Measurements from ENCODE around the gene PRKD2.

PRKD2 gene

GRCh38 chr19:46692918-46693722 is 23.8 kb downstream of the PRKD2 start:
- Histone ChIP-seq H3K36me3 (replicated peaks) (peaks cover 82% of the 10 kb centered on the region), H3K27ac (no peak overlapping the region), H3K4me3 (ENCODE audit: low read depth, low read length) (no peak overlapping the region), H3K27me3 (replicated peaks) (no peaks in the 10 kb centered on the region)
- in situ Hi-C loops (cut with HindIII; ENCODE audit: low pct_ligation_motif_present, low sequenced_read_pairs): no loop called here
- TF ChIP-seq CTCF (IDR thresholded peaks at IDR 0.05; ENCODE audit: low read depth, low read length, missing control alignments): no peak
- no peak for DNase-seq

GRCh38 chr19:46691948-46692347 is 25.0 kb downstream of the PRKD2 start:
- in situ Hi-C loops (cut with HindIII; ENCODE audit: low pct_ligation_motif_present, low sequenced_read_pairs): no loop called here
- peaks cover 89% of the 10 kb centered on the region for H3K36me3 ChIP-seq (replicated peaks)
- no peak overlapping the region for H3K4me3 ChIP-seq (ENCODE audit: low read depth, low read length)
- no peak for TF ChIP-seq CTCF (IDR thresholded peaks at IDR 0.05; ENCODE audit: low read depth, low read length, missing control alignments)
- H3K27me3 ChIP-seq (replicated peaks): no peaks in the 10 kb centered on the region
- no peak overlapping the region for H3K27ac ChIP-seq
- no peak for DNase-seq

GRCh38 chr19:46691104-46691503 is 25.8 kb downstream of the PRKD2 start:
- Histone ChIP-seq H3K27me3 (replicated peaks) (no peaks in the 10 kb centered on the region), H3K4me3 (ENCODE audit: low read depth, low read length) (no peak overlapping the region), H3K27ac (no peak overlapping the region), H3K36me3 (replicated peaks) (peaks cover 81% of the 10 kb centered on the region)
- TF ChIP-seq CTCF (IDR thresholded peaks at IDR 0.05; ENCODE audit: low read depth, low read length, missing control alignments): no peak
- in situ Hi-C loops (cut with HindIII; ENCODE audit: low pct_ligation_motif_present, low sequenced_read_pairs): no loop called here
- no peak for DNase-seq

GRCh38 chr19:46689358-46689757 is 27.6 kb downstream of the PRKD2 start:
- DNase-seq: no peak
- H3K4me3 ChIP-seq (ENCODE audit: low read depth, low read length): no peak overlapping the region

GRCh38 chr19:46687438-46688145 is 29.3 kb downstream of the PRKD2 start:
- no peak for DNase-seq
- Histone ChIP-seq H3K36me3 (replicated peaks) (peaks cover 72% of the 10 kb centered on the region), H3K27me3 (replicated peaks) (no peaks in the 10 kb centered on the region), H3K4me3 (ENCODE audit: low read depth, low read length) (no peak overlapping the region), H3K27ac (no peak overlapping the region)
- no peak for TF ChIP-seq CTCF (IDR thresholded peaks at IDR 0.05; ENCODE audit: low read depth, low read length, missing control alignments)
- in situ Hi-C loops (cut with HindIII; ENCODE audit: low pct_ligation_motif_present, low sequenced_read_pairs): no loop called here

More at GRCh38 chr19:46689358-46689757, 27.6 kb downstream of the PRKD2 start:
- peaks cover 80% of the 10 kb centered on the region for H3K36me3 ChIP-seq (replicated peaks)
- H3K27ac ChIP-seq: no peak overlapping the region
- in situ Hi-C loops (cut with HindIII; ENCODE audit: low pct_ligation_motif_present, low sequenced_read_pairs): no loop called here
- H3K27me3 ChIP-seq (replicated peaks): no peaks in the 10 kb centered on the region
- TF ChIP-seq CTCF (IDR thresholded peaks at IDR 0.05; ENCODE audit: low read depth, low read length, missing control alignments): no peak
